GM18861 (cell line): ENCODE data around the gene BRI3.
"Not testable (repeated sequence)": the region's sequence is repeated elsewhere in the genome, so short reads cannot be mapped to it uniquely, and the experiment has no call there.

ENCODE experiments used
- ATAC-seq: cut with Tn5 transposase; IDR thresholded peaks from one replicate; pipeline ENCODE4 v1.9.1; 2021; ENCODE audit not compliant: unreplicated experiment

The BRI3 gene

GRCh38 chr7:98303906-98304305 is 22.4 kb downstream of the BRI3 start:
- no peak for ATAC-seq

- ATAC-seq: no peak
Measured at GRCh38 chr7:98305951-98306535, 24.6 kb downstream of the BRI3 start.

- no peak for ATAC-seq
Measured at GRCh38 chr7:98307971-98308466, 26.5 kb downstream of the BRI3 start.

- ATAC-seq: no peak
Measured at GRCh38 chr7:98309566-98309965, 28.1 kb downstream of the BRI3 start.

- no peak for ATAC-seq
Measured at GRCh38 chr7:98312201-98312600, 30.7 kb downstream of the BRI3 start.

- ATAC-seq: no peak
Measured at GRCh38 chr7:98314469-98314868, 33.0 kb downstream of the BRI3 start.

GRCh38 chr7:98315318-98315993 is 34.0 kb downstream of the BRI3 start:
- no peak for ATAC-seq

- ATAC-seq: not testable (repeated sequence)
Measured at GRCh38 chr7:98315994-98316527, 34.6 kb downstream of the BRI3 start.

GRCh38 chr7:98317366-98318040 is 36.0 kb downstream of the BRI3 start:
- ATAC-seq: no peak

- no peak for ATAC-seq
Measured at GRCh38 chr7:98319176-98319575, 37.7 kb downstream of the BRI3 start.

- ATAC-seq: no peak
Measured at GRCh38 chr7:98321301-98321700, 39.8 kb downstream of the BRI3 start.

GRCh38 chr7:98322331-98323270 is 41.1 kb downstream of the BRI3 start:
- ATAC-seq: no peak

GRCh38 chr7:98323597-98324322 is 42.3 kb downstream of the BRI3 start:
- ATAC-seq: no peak

- ATAC-seq: no peak
Measured at GRCh38 chr7:98324782-98325181, 43.3 kb downstream of the BRI3 start.

- no peak for ATAC-seq
Measured at GRCh38 chr7:98329100-98329790, 47.8 kb downstream of the BRI3 start.

GRCh38 chr7:98329791-98330373 is 48.4 kb downstream of the BRI3 start:
- no peak for ATAC-seq

- ATAC-seq: no peak
Measured at GRCh38 chr7:98330926-98331529, 49.5 kb downstream of the BRI3 start.

GRCh38 chr7:98334081-98334480 is 52.6 kb downstream of the BRI3 start:
- no peak for ATAC-seq
